Fibroblast of skin of right quadriceps (primary cell): ENCODE data around the gene IL1RAPL2.
"Not testable (repeated sequence)": the region's sequence is repeated elsewhere in the genome, so short reads cannot be mapped to it uniquely, and the experiment has no call there.

Experiments used
- DNase-seq: peaks from one replicate; pipeline ENCODE4 v3.0.0-alpha.2; 2013

Gene IL1RAPL2

DNA sequence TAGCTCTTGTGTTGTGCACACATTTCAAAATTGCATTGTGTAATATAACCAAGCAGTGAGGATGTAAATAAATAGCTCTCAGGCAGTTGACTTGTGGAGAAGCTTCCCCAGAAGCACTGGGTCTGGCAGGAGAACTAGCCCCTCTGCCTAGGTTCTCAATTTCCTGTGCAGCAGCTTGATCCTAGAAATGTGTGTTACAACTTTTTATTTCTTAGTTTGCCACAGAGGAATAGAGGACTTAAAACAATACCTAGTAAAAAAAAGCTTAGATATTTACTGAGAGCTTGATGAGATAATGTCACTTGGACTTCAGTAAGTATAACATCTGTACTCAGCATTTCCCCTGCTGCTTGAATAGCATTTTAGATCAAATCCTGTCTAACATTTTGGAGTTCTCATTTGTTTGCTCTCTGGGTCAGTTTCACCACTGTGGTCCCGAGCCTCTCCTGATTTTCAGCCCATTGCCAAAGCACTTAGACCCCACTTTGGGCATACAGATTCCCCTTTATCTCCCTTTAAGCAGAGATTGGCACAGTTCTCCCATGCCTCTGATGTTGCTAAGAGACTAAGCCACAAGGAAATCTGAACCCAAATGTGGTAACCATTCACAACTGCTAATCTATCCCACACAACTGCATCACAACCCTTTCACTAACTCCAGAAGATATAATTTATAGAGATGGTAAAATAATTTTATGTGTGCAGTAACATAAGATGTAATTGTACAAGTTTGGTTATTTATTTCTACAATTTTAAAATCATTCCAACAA is 1158.2 kb downstream of the IL1RAPL2 start:
- DNase-seq: no peak

- no peak for DNase-seq
Observed at GRCh38 chrX:105725228-105725627, 1159.2 kb downstream of the IL1RAPL2 start.

- DNase-seq: no peak
Observed at GRCh38 chrX:105738162-105738561, 1172.2 kb downstream of the IL1RAPL2 start.

- no peak for DNase-seq
Observed at GRCh38 chrX:105744291-105744690, 1178.3 kb downstream of the IL1RAPL2 start.

DNA sequence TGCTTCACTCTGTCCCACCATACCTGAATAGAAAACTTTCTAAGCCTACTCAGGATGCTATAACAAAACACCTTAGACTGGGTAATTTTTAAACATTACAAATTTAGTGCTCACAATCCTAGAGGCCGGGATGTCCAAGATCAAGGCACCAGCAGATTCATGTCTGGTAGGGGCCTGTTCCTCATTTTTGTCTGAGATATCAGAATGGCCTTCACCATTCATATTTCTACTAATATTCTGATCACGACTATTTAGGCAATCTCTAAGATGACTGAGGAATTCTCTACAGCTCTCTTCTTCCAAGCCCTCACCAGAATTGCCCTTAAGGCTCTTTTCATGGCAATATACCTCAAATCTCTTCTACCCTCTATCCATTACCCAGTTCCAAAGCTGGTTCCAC is 1178.9 kb downstream of the IL1RAPL2 start:
- DNase-seq: no peak

- DNase-seq: no peak
Observed at GRCh38 chrX:105745863-105746262, 1179.9 kb downstream of the IL1RAPL2 start.

- DNase-seq: no peak
Observed at GRCh38 chrX:105752338-105752956, 1186.4 kb downstream of the IL1RAPL2 start.

DNA sequence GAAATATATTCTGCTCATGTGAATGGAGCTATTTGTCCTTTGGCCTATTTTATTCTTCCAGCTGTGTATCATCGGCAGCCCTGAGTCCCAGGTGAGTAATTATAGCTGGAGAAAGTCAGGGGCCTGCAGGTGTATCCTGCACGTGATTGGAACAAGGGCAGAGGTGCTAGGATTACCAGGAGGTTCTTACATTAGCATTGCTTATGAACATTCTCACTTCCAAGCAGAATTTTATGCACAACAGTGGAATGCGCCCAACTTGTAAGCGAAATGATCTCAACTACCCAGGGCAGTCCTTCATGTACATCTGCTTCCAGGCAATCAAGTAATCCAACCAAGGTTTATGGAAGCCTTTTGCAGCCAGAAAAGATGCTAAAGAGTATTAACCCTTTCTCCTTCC is 1187.4 kb downstream of the IL1RAPL2 start:
- no peak for DNase-seq

GRCh38 chrX:105754286-105754964 is 1188.4 kb downstream of the IL1RAPL2 start:
- DNase-seq: no peak

GRCh38 chrX:105755109-105755508 is 1189.1 kb downstream of the IL1RAPL2 start:
- no peak for DNase-seq

DNA sequence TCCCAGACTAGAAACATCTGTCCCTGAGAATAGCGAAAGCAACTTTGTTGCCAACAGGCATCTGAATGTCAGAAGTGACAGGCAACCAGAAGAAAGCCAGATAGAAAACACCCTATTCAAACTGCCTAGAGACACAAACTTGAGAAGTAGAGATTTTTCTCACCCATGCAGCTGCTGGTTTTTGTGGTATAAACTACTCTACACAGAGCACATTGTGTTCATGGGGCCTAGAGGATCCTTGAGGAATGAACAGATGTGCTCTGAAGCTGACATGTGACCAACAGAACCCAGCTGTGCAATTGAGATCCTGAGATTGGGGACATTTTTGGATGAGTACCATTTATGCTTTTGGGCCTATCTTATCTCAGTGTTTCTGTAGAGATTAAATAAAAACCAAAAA is 1192.8 kb downstream of the IL1RAPL2 start:
- no peak for DNase-seq

DNA sequence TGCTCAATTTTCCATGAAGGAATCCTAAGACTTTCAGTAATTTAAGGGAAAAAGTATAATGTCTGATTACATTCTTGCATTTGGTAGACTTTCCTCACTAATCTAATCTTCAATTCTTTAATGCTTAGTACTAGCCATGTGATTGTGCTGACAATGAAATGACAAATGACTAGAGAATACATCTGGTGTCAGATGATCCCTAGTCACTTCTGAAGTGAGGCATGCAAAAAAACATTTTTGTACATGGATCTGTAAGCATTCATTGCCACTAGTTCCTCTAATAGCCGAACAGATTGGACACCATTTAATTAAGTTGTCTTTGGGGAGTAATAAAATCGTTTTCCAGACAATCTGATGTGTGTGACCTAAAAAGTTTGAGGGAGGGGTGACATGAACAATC is 1193.6 kb downstream of the IL1RAPL2 start:
- no peak for DNase-seq

- DNase-seq: no peak
Observed at GRCh38 chrX:105765691-105766090, 1199.7 kb downstream of the IL1RAPL2 start.

DNA sequence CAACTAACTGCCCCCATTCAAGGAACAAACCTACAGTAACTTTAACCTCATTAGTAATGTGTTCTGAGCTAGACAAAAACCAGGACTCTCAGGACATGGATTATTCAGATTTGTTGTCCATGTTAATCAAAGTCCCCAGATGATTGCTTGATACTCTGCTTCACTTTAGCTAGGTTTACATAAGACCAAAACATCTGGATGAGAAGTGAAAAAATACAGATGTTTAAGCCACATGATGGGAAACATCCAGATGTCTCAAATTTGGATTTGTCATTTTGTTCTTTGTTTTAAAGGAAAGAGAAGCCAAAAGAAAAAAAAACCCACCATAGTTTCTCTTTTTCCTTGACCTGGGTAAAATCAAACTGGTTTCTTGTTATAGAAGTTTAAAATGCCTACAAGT is 1207.8 kb downstream of the IL1RAPL2 start:
- DNase-seq: no peak

GRCh38 chrX:105775679-105776078 is 1209.7 kb downstream of the IL1RAPL2 start:
- no peak for DNase-seq

DNA sequence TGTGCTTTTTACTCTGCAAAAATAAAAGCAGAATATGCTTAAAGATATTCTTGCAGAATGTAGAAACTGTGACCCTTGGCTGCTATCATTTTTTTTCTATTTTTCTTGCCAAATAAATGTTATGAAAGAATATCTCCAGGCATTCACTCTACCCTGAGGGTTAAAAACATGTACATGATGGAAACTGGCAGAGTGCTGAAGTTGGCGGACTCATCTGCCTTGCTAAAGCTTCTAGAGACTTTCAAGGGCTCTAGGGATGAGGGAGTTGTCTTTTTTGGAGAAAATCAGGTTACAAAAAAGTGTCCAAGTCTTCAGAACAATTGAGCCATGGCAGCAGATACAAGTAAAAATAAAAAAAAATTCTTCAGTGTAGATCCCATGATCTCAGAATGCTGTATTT is 1215.8 kb downstream of the IL1RAPL2 start:
- DNase-seq: no peak

- DNase-seq: not testable (repeated sequence)
Observed at GRCh38 chrX:105796877-105797276, 1230.9 kb downstream of the IL1RAPL2 start.

- DNase-seq: no peak
Observed at GRCh38 chrX:105803891-105804290, 1237.9 kb downstream of the IL1RAPL2 start.

DNA sequence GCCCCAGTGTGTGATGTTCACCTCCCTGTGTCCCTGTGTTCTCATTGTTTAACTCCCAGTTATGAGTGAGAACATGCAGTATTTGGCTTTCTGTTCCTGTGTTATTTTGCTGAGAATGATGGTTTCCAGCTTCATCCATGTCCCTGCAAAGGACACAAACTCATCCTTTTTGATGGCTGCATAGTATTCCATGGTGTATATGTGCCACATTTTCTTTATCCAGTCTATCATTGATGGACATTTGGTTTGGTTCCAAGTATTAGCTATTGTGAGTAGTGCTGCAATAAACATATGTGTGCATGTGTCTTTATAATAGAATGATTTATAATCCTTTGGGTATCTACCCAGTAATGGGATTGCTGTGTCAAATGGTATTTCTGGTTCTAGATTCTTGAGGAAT is 1239.7 kb downstream of the IL1RAPL2 start:
- DNase-seq: not testable (repeated sequence)

GRCh38 chrX:105816517-105816916 is 1250.5 kb downstream of the IL1RAPL2 start:
- no peak for DNase-seq
